Measurements from ENCODE around the gene ANGPTL2.

Gene ANGPTL2

GRCh38 chr9:127066060-127066850, 56.2 kb downstream of the ANGPTL2 start:
- TF ChIP-seq CREB1 (IDR thresholded peaks at IDR 0.05; ENCODE audit: low read depth) (no peak), TEAD4 (IDR thresholded peaks at IDR 0.05) (no peak), RAD21 (IDR thresholded peaks at IDR 0.05; ENCODE audit: low read depth) (no peak), TAF1 (IDR thresholded peaks at IDR 0.05; ENCODE audit: low read depth) (no peak), FOXM1 (IDR thresholded peaks at IDR 0.05; ENCODE audit: borderline replicate concordance, low read depth) (no peak), EGR1 (IDR thresholded peaks at IDR 0.05) (no peak), ZBTB7A (IDR thresholded peaks at IDR 0.05; ENCODE audit: low read depth) (no peak), EP300 (IDR thresholded peaks at IDR 0.05; ENCODE audit: borderline replicate concordance) (no peak), NFIC (IDR thresholded peaks at IDR 0.05) (no peak), YY1 (IDR thresholded peaks at IDR 0.05; ENCODE audit: low read depth) (no peak), TCF12 (IDR thresholded peaks at IDR 0.05; ENCODE audit: low read depth) (no peak), CEBPB (IDR thresholded peaks at IDR 0.05) (no peak)
- TF ChIP-seq, protein P1, sequence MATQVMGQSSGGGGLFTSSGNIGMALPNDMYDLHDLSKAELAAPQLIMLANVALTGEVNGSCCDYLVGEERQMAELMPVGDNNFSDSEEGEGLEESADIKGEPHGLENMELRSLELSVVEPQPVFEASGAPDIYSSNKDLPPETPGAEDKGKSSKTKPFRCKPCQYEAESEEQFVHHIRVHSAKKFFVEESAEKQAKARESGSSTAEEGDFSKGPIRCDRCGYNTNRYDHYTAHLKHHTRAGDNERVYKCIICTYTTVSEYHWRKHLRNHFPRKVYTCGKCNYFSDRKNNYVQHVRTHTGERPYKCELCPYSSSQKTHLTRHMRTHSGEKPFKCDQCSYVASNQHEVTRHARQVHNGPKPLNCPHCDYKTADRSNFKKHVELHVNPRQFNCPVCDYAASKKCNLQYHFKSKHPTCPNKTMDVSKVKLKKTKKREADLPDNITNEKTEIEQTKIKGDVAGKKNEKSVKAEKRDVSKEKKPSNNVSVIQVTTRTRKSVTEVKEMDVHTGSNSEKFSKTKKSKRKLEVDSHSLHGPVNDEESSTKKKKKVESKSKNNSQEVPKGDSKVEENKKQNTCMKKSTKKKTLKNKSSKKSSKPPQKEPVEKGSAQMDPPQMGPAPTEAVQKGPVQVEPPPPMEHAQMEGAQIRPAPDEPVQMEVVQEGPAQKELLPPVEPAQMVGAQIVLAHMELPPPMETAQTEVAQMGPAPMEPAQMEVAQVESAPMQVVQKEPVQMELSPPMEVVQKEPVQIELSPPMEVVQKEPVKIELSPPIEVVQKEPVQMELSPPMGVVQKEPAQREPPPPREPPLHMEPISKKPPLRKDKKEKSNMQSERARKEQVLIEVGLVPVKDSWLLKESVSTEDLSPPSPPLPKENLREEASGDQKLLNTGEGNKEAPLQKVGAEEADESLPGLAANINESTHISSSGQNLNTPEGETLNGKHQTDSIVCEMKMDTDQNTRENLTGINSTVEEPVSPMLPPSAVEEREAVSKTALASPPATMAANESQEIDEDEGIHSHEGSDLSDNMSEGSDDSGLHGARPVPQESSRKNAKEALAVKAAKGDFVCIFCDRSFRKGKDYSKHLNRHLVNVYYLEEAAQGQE (IDR thresholded peaks at IDR 0.05; ENCODE audit: low read depth), result no peak
- TF ChIP-seq, protein P2, sequence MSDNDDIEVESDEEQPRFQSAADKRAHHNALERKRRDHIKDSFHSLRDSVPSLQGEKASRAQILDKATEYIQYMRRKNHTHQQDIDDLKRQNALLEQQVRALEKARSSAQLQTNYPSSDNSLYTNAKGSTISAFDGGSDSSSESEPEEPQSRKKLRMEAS (IDR thresholded peaks at IDR 0.05), result no peak
- TF ChIP-seq, protein P3, sequence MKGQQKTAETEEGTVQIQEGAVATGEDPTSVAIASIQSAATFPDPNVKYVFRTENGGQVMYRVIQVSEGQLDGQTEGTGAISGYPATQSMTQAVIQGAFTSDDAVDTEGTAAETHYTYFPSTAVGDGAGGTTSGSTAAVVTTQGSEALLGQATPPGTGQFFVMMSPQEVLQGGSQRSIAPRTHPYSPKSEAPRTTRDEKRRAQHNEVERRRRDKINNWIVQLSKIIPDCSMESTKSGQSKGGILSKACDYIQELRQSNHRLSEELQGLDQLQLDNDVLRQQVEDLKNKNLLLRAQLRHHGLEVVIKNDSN (IDR thresholded peaks at IDR 0.05), result no peak

GRCh38 chr9:127065592-127065991, 56.8 kb downstream of the ANGPTL2 start:
- TF ChIP-seq EP300 (IDR thresholded peaks at IDR 0.05; ENCODE audit: borderline replicate concordance), result no peak
- TF ChIP-seq TAF1 (IDR thresholded peaks at IDR 0.05; ENCODE audit: low read depth), result no peak
- no peak for TF ChIP-seq ZBTB7A (IDR thresholded peaks at IDR 0.05; ENCODE audit: low read depth)
- TF ChIP-seq YY1 (IDR thresholded peaks at IDR 0.05; ENCODE audit: low read depth), result no peak
- no peak for TF ChIP-seq CREB1 (IDR thresholded peaks at IDR 0.05; ENCODE audit: low read depth)
- TF ChIP-seq TCF12 (IDR thresholded peaks at IDR 0.05; ENCODE audit: low read depth), result no peak
- no peak for TF ChIP-seq TEAD4 (IDR thresholded peaks at IDR 0.05)
- TF ChIP-seq, protein P2 (IDR thresholded peaks at IDR 0.05), result no peak
- no peak for TF ChIP-seq FOXM1 (IDR thresholded peaks at IDR 0.05; ENCODE audit: borderline replicate concordance, low read depth)
- TF ChIP-seq, protein P1 (IDR thresholded peaks at IDR 0.05; ENCODE audit: low read depth), result no peak
- TF ChIP-seq RAD21 (IDR thresholded peaks at IDR 0.05; ENCODE audit: low read depth), result no peak
- no peak for TF ChIP-seq EGR1 (IDR thresholded peaks at IDR 0.05)
- TF ChIP-seq, protein P3 (IDR thresholded peaks at IDR 0.05), result no peak
- no peak for TF ChIP-seq NFIC (IDR thresholded peaks at IDR 0.05)
- no peak for TF ChIP-seq CEBPB (IDR thresholded peaks at IDR 0.05)

DNA sequence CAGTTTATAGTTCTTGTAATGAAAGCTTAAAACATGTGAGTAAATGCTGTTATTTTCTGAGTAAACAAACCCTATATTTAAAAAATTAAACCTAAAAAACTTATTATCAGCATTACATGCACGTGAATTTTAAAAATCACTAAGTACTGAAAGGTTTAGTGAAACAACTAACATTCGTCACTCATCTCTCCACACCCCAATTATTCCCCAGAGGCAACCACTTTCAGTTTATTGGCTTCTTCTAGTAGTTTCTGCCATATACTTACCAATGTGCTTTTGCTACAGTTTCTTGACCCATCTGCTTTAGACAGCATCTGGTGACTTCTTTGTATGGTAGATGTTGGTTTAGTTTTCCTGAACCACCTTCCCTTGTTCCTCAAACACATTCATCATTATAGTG, 58.1 kb downstream of the ANGPTL2 start:
- TF ChIP-seq TEAD4 (IDR thresholded peaks at IDR 0.05), result no peak
- no peak for TF ChIP-seq EP300 (IDR thresholded peaks at IDR 0.05; ENCODE audit: borderline replicate concordance)
- TF ChIP-seq, protein P2 (IDR thresholded peaks at IDR 0.05), result no peak
- TF ChIP-seq CEBPB (IDR thresholded peaks at IDR 0.05), result no peak
- TF ChIP-seq, protein P3 (IDR thresholded peaks at IDR 0.05), result no peak
- TF ChIP-seq, protein P1 (IDR thresholded peaks at IDR 0.05; ENCODE audit: low read depth), result no peak
- no peak for TF ChIP-seq ZBTB7A (IDR thresholded peaks at IDR 0.05; ENCODE audit: low read depth)
- TF ChIP-seq EGR1 (IDR thresholded peaks at IDR 0.05), result no peak
- no peak for TF ChIP-seq FOXM1 (IDR thresholded peaks at IDR 0.05; ENCODE audit: borderline replicate concordance, low read depth)
- TF ChIP-seq TCF12 (IDR thresholded peaks at IDR 0.05; ENCODE audit: low read depth), result no peak

Data from Ishikawa (cell line).